Measurements from ENCODE around the gene C10orf143.
A peak's percentile ranks its signal among the peaks of the same experiment; 100 is the strongest.

C10orf143 gene

GRCh38 chr10:130135676-130136225, 25.1 kb upstream of the C10orf143 start:
- H3K4me1 ChIP-seq (ENCODE audit: control insufficient read depth, insufficient read depth, low read length): peaks cover 17% of the 10 kb centered on the region
- ChIA-PET POLR2A (interaction anchor here (0.7 to 4.9 kb wide), 5 partner anchors 9 to 25 kb away, joined by 3 to 127 read pairs (median 3); partner anchors contain the start of gene C10orf143), CTCF (interaction anchor here (0.7 to 2.5 kb wide), 2 partner anchors 9 to 25 kb away, joined by 6 to 9 read pairs; partner anchors contain the start of gene C10orf143)
- H3K36me3 ChIP-seq (ENCODE audit: control insufficient read depth in 2 of 2, insufficient read depth in 1 of 2, low read length in 2 of 2): peaks cover 0 to 3% of the 10 kb centered on the region in 2 experiments; a peak in 2 of 3 replicates
- H3K27ac ChIP-seq (ENCODE audit: extremely low read depth, low read depth, low read length): peak overlapping the region; percentile 88; the same call in 1 of the 2 replicates
- H3K9me3 ChIP-seq (ENCODE audit: control insufficient read depth, insufficient read depth, low read depth, low read length): no peaks in the 10 kb centered on the region
- peak overlapping the region; percentile 80 for H3K4me3 ChIP-seq (ENCODE audit: low read depth, low read length)
- TF ChIP-seq HOXC10 (CRISPR knock-in tag; IDR thresholded peaks at IDR 0.05) (no peak), HIC1 (tag by site-specific recombination; IDR thresholded peaks at IDR 0.05) (peak; percentile 66), ZFP69B (tag by site-specific recombination; IDR thresholded peaks at IDR 0.05) (no peak), ZNF19 (tag by site-specific recombination; IDR thresholded peaks at IDR 0.05; ENCODE audit: low read depth) (no peak), ZSCAN23 (tag by site-specific recombination; IDR thresholded peaks at IDR 0.05) (no peak), ZEB2 (tag by site-specific recombination; IDR thresholded peaks at IDR 0.05) (no peak), ZBTB48 (tag by site-specific recombination; IDR thresholded peaks at IDR 0.05) (peak; percentile 54; the same call in 1 of the 2 replicates), ZBTB1 (tag by site-specific recombination; IDR thresholded peaks at IDR 0.05) (no peak), ZNF791 (tag by site-specific recombination; IDR thresholded peaks at IDR 0.05) (no peak), KLF8 (tag by site-specific recombination; IDR thresholded peaks at IDR 0.05) (no peak), ZNF148 (tag by site-specific recombination; IDR thresholded peaks at IDR 0.05; ENCODE audit: borderline replicate concordance) (no peak), ZNF658 (tag by site-specific recombination; IDR thresholded peaks at IDR 0.05) (no peak), ZNF423 (tag by site-specific recombination; IDR thresholded peaks at IDR 0.05) (peak; percentile 26; the same call in 1 of the 2 replicates), ZBTB10 (tag by site-specific recombination; IDR thresholded peaks at IDR 0.05) (peak; percentile 79), ZNF18 (tag by site-specific recombination; IDR thresholded peaks at IDR 0.05) (no peak), ZNF449 (tag by site-specific recombination; IDR thresholded peaks at IDR 0.05) (no peak), ZNF354C (tag by site-specific recombination; IDR thresholded peaks at IDR 0.05; ENCODE audit: borderline replicate concordance, low read depth) (no peak), ZSCAN30 (tag by site-specific recombination; IDR thresholded peaks at IDR 0.05) (peak; percentile 45; the same call in 1 of the 2 replicates), PATZ1 (tag by site-specific recombination; IDR thresholded peaks at IDR 0.05) (no peak), ZNF76 (tag by site-specific recombination; IDR thresholded peaks at IDR 0.05; ENCODE audit: borderline replicate concordance, low read depth) (no peak), OVOL3 (tag by site-specific recombination; IDR thresholded peaks at IDR 0.05) (no peak), ZBTB20 (tag by site-specific recombination; IDR thresholded peaks at IDR 0.05) (peak; percentile 61; the same call in 1 of the 2 replicates), ZNF16 (tag by site-specific recombination; IDR thresholded peaks at IDR 0.05; ENCODE audit: low read depth) (no peak), ZNF335 (tag by site-specific recombination; conservative IDR thresholded peaks at IDR 0.05) (peak; percentile 59), YY1 (tag by site-specific recombination; IDR thresholded peaks at IDR 0.05) (no peak), ZNF555 (tag by site-specific recombination; conservative IDR thresholded peaks at IDR 0.05) (no peak)

All from HEK293 (cell line).